Endothelial cell of umbilical vein (primary cell): ENCODE results near the gene AGGF1. TPM values are rescaled to one million over a fixed set of nuclear protein-coding genes. Genes with fewer than 3 reads are reported as not detected.

Experiments used
- BruUV-seq: library from RNA; stranded (reverse); fragments of 400-500 nt; replicated peaks from 2 replicates; lab custom pipeline; 2021; lab: Mats Ljungman, UMichigan
- CTCF ChIA-PET: fragments of 300-600, 350-600 bp; sonication (Branson Sonifier 250); formaldehyde crosslinking; loops from one replicate; lab custom pipeline; 2021; ENCODE audit warnings: antibody characterized with exemption, inconsistent platforms; lab: Charles Lee
- POLR2A ChIA-PET: fragments of 300-600, 350-600 bp; sonication (Branson Sonifier 250); formaldehyde crosslinking; loops from one replicate; lab custom pipeline; 2021; ENCODE audit warnings: antibody characterized with exemption, inconsistent platforms; lab: Charles Lee
- DNase-seq: peaks from one replicate; pipeline ENCODE4 v3.0.0-alpha.2; 2011; ENCODE audit warnings: low read depth, low spot score
- FAIRE-seq: peaks from 2 replicates; lab custom pipeline; 2011; peaks lifted over from hg19 to GRCh38; lab: Jason Lieb, UNC
- H2AFZ ChIP-seq: 2 replicates; pipeline ENCODE4 v1.6.0; 2012; ENCODE audit warnings: low read depth, low read length, control low read depth, inconsistent platforms
- H3K27ac ChIP-seq: 2 replicates; pipeline ENCODE4 v1.5.1; 2011; ENCODE audit warnings: low read depth, mild to moderate bottlenecking, control low read depth, low read length, moderate library complexity; ENCODE audit not compliant: insufficient read depth
- H3K27me3 ChIP-seq, 2 experiments: 2 replicates each; pipeline versions ENCODE4 v1.6.0 to v1.6.1; 2011; ENCODE audit warnings: low read length in 2 of 2, mixed read lengths in 1 of 2; ENCODE audit not compliant: control insufficient read depth in 2 of 2, insufficient read depth in 2 of 2
- H3K36me3 ChIP-seq, 2 experiments: 2 replicates in 1 of 2; 3 replicates in 1 of 2; pipeline ENCODE4 v1.5.1; 2011; ENCODE audit warnings: low read length in 2 of 2, mild to moderate bottlenecking in 1 of 2, moderate library complexity in 1 of 2; ENCODE audit not compliant: control insufficient read depth in 2 of 2, insufficient read depth in 2 of 2; ENCODE audit errors: extremely low read depth in 1 of 2
- H3K4me1 ChIP-seq: 3 replicates; pipeline ENCODE4 v1.5.1; 2011; ENCODE audit warnings: mild to moderate bottlenecking, low read length; ENCODE audit not compliant: control insufficient read depth, insufficient read depth; ENCODE audit errors: extremely low read depth
- H3K4me2 ChIP-seq: 2 replicates; pipeline ENCODE4 v1.6.1; 2011; ENCODE audit warnings: low read length, control low read depth, mixed read lengths; ENCODE audit not compliant: insufficient read depth
- H3K4me3 ChIP-seq, 3 experiments: fragments of 200-600 bp in 1 of 3; sonication (generic), shearing (Covaris generic) in 1 of 3; replicated peaks in 1 of 3; 2 replicates each; pipeline ENCODE4 v1.5.1; 2011 to 2016; ENCODE audit warnings: control low read depth in 3 of 3, low read length in 3 of 3, mild to moderate bottlenecking in 2 of 3, inconsistent platforms in 1 of 3, low read depth in 1 of 3, moderate library complexity in 1 of 3; ENCODE audit not compliant: insufficient read depth in 1 of 3
- H3K79me2 ChIP-seq: 2 replicates; pipeline ENCODE4 v1.6.0; 2012; ENCODE audit warnings: low read length, inconsistent platforms; ENCODE audit not compliant: control insufficient read depth, insufficient read depth
- H3K9ac ChIP-seq: replicated peaks from 2 replicates; pipeline ENCODE3; 2011; ENCODE audit warnings: low read length, control low read depth; ENCODE audit not compliant: insufficient read depth; ENCODE audit errors: extremely low read depth
- H3K9me1 ChIP-seq: replicated peaks from 3 replicates; pipeline ENCODE4 v1.6.0; 2011; ENCODE audit warnings: mild to moderate bottlenecking, low read length; ENCODE audit not compliant: control insufficient read depth, insufficient read depth; ENCODE audit errors: extremely low read depth
- H3K9me3 ChIP-seq: replicated peaks from 2 replicates; pipeline ENCODE4 v1.5.1; 2012; ENCODE audit warnings: low read length, inconsistent platforms; ENCODE audit not compliant: control insufficient read depth, insufficient read depth
- H4K20me1 ChIP-seq: replicated peaks from 2 replicates; pipeline ENCODE3; 2011; ENCODE audit warnings: mild to moderate bottlenecking, low read length; ENCODE audit not compliant: control insufficient read depth, insufficient read depth; ENCODE audit errors: extremely low read depth
- EZH2 ChIP-seq: IDR thresholded peaks from 2 replicates; pipeline ENCODE4 v1.6.1; 2012; ENCODE audit warnings: borderline replicate concordance, low read depth, mild to moderate bottlenecking, moderate library complexity, low read length, inconsistent platforms; ENCODE audit not compliant: severe bottlenecking
- FOS ChIP-seq: IDR thresholded peaks from 2 replicates; pipeline ENCODE4 v1.6.1; 2011; ENCODE audit warnings: mild to moderate bottlenecking, low read length, moderate library complexity, borderline replicate concordance; ENCODE audit not compliant: insufficient read depth
- GATA2 ChIP-seq: IDR thresholded peaks from 2 replicates; pipeline ENCODE4 v1.7.0; 2011; ENCODE audit warnings: low read depth, mild to moderate bottlenecking, moderate library complexity, mixed read lengths, low read length; ENCODE audit not compliant: insufficient read length, insufficient read depth
- JUN ChIP-seq: IDR thresholded peaks from 2 replicates; pipeline ENCODE4 v1.6.1; 2011; ENCODE audit warnings: borderline replicate concordance, low read depth; ENCODE audit not compliant: insufficient read length, insufficient read depth
- MYC ChIP-seq: IDR thresholded peaks from one replicate; pipeline ENCODE4 v1.6.1; 2011; ENCODE audit warnings: mild to moderate bottlenecking, low read depth, low read length
- POLR2A ChIP-seq: IDR thresholded peaks from 2 replicates; pipeline ENCODE4 v1.6.1; 2012; ENCODE audit warnings: low read depth, mild to moderate bottlenecking, control low read depth, low read length
- POLR2AphosphoS5 ChIP-seq: IDR thresholded peaks from 2 replicates; pipeline ENCODE4 v1.6.1; 2012; ENCODE audit warnings: low read depth, mild to moderate bottlenecking, control low read depth, low read length, moderate library complexity; ENCODE audit not compliant: insufficient read depth
- dilution Hi-C: fragments of 300-500 bp; cut with MboI; formaldehyde crosslinking; loops from one replicate; pipeline ENCODE4 v1.15.0; 2019; ENCODE audit warnings: low sequenced_read_pairs; ENCODE audit not compliant: extremely low pct_ligation_motif_present
- intact Hi-C: fragments of 100-400 bp; cut with micrococcal nuclease; formaldehyde crosslinking; loops from one replicate; pipeline ENCODE4 v1.10.0; 2022
- polyA plus RNA-seq, 4 experiments: library from polyadenylated mRNA; depleted of rRNA in 3 of 4; stranded (reverse) in 3 of 4; unstranded in 1 of 4; fragments of >200 nt; gene quantifications; 2 replicates each; pipeline versions ENCODE4 v1.2.1 to v1.2.3, GENCODE V29; 2011 to 2012; ENCODE audit warnings: missing spikeins in 1 of 4
- total RNA-seq: library from RNA; stranded (reverse); gene quantifications from 2 replicates; pipeline ENCODE4 v1.2.3, GENCODE V29; 2021
- TF ChIP-seq, protein P1 (sequence below), 2 donors: IDR thresholded peaks; 1 replicate in 1 of 2; 2 replicates in 1 of 2; pipeline ENCODE4 v1.5.1; 2011; ENCODE audit warnings: low read length in 2 of 2, mild to moderate bottlenecking in 2 of 2, moderate library complexity in 2 of 2, control low read depth in 1 of 2, inconsistent platforms in 1 of 2, low read depth in 1 of 2; ENCODE audit not compliant: insufficient read depth in 1 of 2; ENCODE audit errors: extremely low read depth in 1 of 2
- TF ChIP-seq, protein P2 (sequence below): IDR thresholded peaks from 2 replicates; pipeline ENCODE4 v1.6.1; 2011; ENCODE audit not compliant: insufficient read depth, insufficient read length

The AGGF1 gene
- total and polyA plus RNA-seq, 2 donors (not counting 3 experiments of a cell fraction or from before 2014, with no cell fraction given): 6.7 to 19.9 TPM

DNA sequence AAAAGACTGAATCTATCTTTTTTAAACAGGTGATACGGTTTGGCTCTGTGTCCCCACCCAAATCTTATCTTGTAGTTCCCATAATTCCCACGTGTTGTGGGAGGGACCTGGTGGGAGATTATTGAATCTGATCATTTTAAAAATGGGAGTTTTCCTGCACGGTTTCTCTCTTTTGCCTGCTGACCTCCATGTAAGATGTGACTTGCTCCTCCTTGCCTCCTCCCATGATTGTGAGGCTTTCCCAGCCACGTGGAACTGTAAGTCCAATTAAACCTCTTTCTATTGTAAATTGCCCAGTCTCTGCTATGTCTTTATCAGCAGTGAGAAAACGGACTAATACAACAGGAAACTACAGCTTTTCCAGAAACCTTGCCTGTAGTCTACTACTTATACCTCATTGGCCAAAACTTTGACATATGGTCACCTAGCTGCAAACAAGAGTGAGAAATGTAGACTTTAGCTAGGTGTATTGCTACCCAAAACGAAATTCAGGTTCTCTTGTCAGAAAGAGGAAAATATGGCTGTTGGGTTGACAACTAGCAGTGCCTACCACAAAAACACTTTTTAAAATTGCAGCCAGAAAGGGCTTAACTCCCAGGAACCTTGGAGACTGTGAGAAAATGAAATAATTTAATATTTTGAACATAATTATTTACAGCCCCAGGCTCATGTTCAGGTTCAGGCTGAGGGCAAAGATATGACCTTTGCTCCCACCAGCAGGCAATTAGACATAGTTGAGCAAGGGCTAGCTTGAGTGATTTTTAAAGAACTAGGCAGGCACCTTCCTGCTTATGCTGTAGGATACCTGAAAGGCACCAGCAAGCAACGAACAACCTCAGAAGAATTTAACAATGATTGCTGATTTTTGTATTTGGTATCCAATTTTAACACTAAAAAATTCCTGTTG lies 7.4 kb upstream of the AGGF1 start:
- dilution Hi-C loops: no loop called here
- intact Hi-C loops: no loop called here
- H3K36me3 ChIP-seq: no peaks in the 10 kb centered on the region
- no peak overlapping the region for H3K27ac ChIP-seq
- no peak overlapping the region for H3K4me3 ChIP-seq
- no peak overlapping the region for H3K9ac ChIP-seq
- no peaks in the 10 kb centered on the region for H3K4me1 ChIP-seq
- BruUV-seq: no TSS peak
- no peaks in the 10 kb centered on the region for H3K79me2 ChIP-seq
- no peak for FAIRE-seq
- TF ChIP-seq POLR2A (no peak), FOS (no peak), POLR2AphosphoS5 (no peak), EZH2 (no peak), GATA2 (no peak), MYC (no peak), JUN (no peak)
- TF ChIP-seq, protein P1, sequence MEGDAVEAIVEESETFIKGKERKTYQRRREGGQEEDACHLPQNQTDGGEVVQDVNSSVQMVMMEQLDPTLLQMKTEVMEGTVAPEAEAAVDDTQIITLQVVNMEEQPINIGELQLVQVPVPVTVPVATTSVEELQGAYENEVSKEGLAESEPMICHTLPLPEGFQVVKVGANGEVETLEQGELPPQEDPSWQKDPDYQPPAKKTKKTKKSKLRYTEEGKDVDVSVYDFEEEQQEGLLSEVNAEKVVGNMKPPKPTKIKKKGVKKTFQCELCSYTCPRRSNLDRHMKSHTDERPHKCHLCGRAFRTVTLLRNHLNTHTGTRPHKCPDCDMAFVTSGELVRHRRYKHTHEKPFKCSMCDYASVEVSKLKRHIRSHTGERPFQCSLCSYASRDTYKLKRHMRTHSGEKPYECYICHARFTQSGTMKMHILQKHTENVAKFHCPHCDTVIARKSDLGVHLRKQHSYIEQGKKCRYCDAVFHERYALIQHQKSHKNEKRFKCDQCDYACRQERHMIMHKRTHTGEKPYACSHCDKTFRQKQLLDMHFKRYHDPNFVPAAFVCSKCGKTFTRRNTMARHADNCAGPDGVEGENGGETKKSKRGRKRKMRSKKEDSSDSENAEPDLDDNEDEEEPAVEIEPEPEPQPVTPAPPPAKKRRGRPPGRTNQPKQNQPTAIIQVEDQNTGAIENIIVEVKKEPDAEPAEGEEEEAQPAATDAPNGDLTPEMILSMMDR (IDR thresholded peaks at IDR 0.05; ENCODE audit: extremely low read depth in 1 of 2, insufficient read depth in 1 of 2, low read depth in 1 of 2, low read length in 2 of 2): no peak
- TF ChIP-seq, protein P2, sequence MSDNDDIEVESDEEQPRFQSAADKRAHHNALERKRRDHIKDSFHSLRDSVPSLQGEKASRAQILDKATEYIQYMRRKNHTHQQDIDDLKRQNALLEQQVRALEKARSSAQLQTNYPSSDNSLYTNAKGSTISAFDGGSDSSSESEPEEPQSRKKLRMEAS: no peak
- peaks cover 7 to 16% of the 10 kb centered on the region in 2 experiments for H3K27me3 ChIP-seq
- no peak for DNase-seq
- H4K20me1 ChIP-seq: no peaks in the 10 kb centered on the region
- ChIA-PET CTCF (interaction anchor here (1.5 kb wide), 1 partner anchor 248 kb away, joined by 3 read pairs; no protein-coding TSS in a partner anchor), POLR2A (no interaction called here)
- no peaks in the 10 kb centered on the region for H3K9me3 ChIP-seq
- no peak overlapping the region for H3K4me2 ChIP-seq
- no peaks in the 10 kb centered on the region for H3K9me1 ChIP-seq
- no peak overlapping the region for H2AFZ ChIP-seq
